ENCODE data around the gene AARS2. TPM values are rescaled to one million over a fixed set of nuclear protein-coding genes. Genes with fewer than 3 reads are reported as not detected.
"Not testable (repeated sequence)": the region's sequence is repeated elsewhere in the genome, so short reads cannot be mapped to it uniquely, and the experiment has no call there.

The AARS2 gene
- total RNA-seq, 1 experiment from 2014 or later: 11.4 TPM

- no peak for DNase-seq (ENCODE audit: low read depth in 1 of 2, low spot score in 2 of 2)
Observed at GRCh38 chr6:44339763-44340625, 26.8 kb upstream of the AARS2 start.

DNA sequence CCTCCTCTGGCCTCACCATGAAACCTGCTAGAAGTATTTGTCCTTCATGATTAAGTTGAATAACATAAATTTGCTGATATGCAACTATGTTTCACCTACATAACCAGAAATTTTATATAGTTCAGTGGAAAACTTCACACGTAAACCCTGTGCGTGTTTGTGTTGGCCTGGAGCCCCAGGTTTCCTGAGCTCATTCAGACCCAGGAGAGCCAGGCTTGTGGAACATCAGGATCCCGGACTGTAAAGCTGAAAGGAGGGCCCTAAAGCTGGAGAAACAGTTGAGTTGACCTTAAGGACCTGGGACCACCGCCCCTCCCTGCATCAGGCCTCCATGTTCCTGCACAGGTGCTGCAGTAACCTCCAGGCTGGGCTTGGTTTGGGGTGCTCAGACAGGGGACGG, 26.2 kb upstream of the AARS2 start:
- DNase-seq (ENCODE audit: low read depth in 1 of 2, low spot score in 2 of 2): no peak
- Histone ChIP-seq H3K4me3 (no peak overlapping the region), H3K27me3 (replicated peaks) (peaks cover 30% of the 10 kb centered on the region), H3K27ac (no peak overlapping the region), H3K9me3 (replicated peaks) (no peaks in the 10 kb centered on the region), H3K4me1 (replicated peaks) (no peaks in the 10 kb centered on the region), H3K36me3 (no peaks in the 10 kb centered on the region)

More at GRCh38 chr6:44339763-44340625, 26.8 kb upstream of the AARS2 start:
- H3K4me3 ChIP-seq: no peak overlapping the region
- H3K27ac ChIP-seq: no peak overlapping the region
- H3K9me3 ChIP-seq (replicated peaks): no peaks in the 10 kb centered on the region
- H3K4me1 ChIP-seq (replicated peaks): no peaks in the 10 kb centered on the region
- H3K27me3 ChIP-seq (replicated peaks): peaks cover 36% of the 10 kb centered on the region
- H3K36me3 ChIP-seq: no peaks in the 10 kb centered on the region

GRCh38 chr6:44338228-44339122, 25.3 kb upstream of the AARS2 start:
- Histone ChIP-seq H3K9me3 (replicated peaks) (no peaks in the 10 kb centered on the region), H3K36me3 (no peaks in the 10 kb centered on the region), H3K27ac (no peak overlapping the region), H3K27me3 (replicated peaks) (peaks cover 24% of the 10 kb centered on the region), H3K4me3 (no peak overlapping the region), H3K4me1 (replicated peaks) (no peaks in the 10 kb centered on the region)
- peak; percentile 51 to 57 for DNase-seq (ENCODE audit: low read depth in 1 of 2, low spot score in 2 of 2)

DNA sequence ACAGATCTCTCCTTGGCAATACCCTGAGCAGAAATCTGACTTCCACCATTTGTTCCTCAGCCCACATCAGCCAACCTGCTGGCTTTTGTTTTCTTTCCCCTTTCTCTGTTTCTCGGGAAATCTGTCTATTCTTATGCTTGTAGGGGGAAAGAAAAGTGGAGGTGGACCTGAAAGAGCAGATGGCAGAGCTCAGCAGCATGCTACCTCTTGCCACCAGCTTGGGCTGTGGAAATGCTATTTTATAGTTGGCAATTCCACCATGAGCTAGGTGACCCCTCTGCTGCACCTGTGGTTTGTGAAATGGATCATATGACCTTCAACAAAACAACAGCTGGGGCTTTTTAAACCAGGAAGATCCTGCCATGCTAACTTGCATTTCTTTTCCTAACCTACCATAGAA, 22.5 kb upstream of the AARS2 start:
- Histone ChIP-seq H3K27ac (no peak overlapping the region), H3K9me3 (replicated peaks) (no peaks in the 10 kb centered on the region), H3K27me3 (replicated peaks) (peaks cover 23% of the 10 kb centered on the region)

DNA sequence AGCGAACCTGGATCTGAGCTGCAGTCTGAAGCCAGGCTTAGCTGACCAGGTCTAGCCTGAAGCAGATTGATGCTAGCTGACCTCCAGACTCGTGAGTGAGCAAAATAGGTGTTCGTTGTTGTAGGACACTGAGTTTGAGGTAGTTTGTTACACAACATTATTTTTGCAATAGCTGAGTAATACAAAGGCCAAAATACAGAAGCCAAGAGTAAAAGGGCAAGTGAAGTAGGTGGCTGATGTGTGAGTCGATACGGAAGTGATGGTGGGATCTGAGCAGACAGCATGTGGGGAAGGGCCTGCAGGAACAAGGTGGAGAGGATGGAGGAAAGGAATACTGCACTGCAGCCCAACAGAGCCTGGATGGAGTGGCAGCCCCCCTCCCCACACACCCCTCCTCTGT, 20.8 kb upstream of the AARS2 start:
- no peak overlapping the region for H3K27ac ChIP-seq
- peaks cover 40% of the 10 kb centered on the region for H3K27me3 ChIP-seq (replicated peaks)
- H3K36me3 ChIP-seq: no peaks in the 10 kb centered on the region
- H3K4me1 ChIP-seq (replicated peaks): no peaks in the 10 kb centered on the region
- H3K9me3 ChIP-seq (replicated peaks): no peaks in the 10 kb centered on the region
- H3K4me3 ChIP-seq: no peak overlapping the region
- no peak for DNase-seq (ENCODE audit: low read depth in 1 of 2, low spot score in 2 of 2)

More for the DNA sequence above, 22.5 kb upstream of the AARS2 start:
- DNase-seq (ENCODE audit: low read depth in 1 of 2, low spot score in 2 of 2): no peak
- Histone ChIP-seq H3K36me3 (no peaks in the 10 kb centered on the region), H3K4me3 (no peak overlapping the region), H3K4me1 (replicated peaks) (no peaks in the 10 kb centered on the region)

- no peaks in the 10 kb centered on the region for H3K4me1 ChIP-seq (replicated peaks)
- H3K27me3 ChIP-seq (replicated peaks): peaks cover 43% of the 10 kb centered on the region
- H3K9me3 ChIP-seq (replicated peaks): no peaks in the 10 kb centered on the region
- no peaks in the 10 kb centered on the region for H3K36me3 ChIP-seq
- no peak overlapping the region for H3K27ac ChIP-seq
- no peak overlapping the region for H3K4me3 ChIP-seq
- no peak for DNase-seq (ENCODE audit: low read depth in 1 of 2, low spot score in 2 of 2)
Observed at GRCh38 chr6:44333273-44333919, 20.2 kb upstream of the AARS2 start.

DNA sequence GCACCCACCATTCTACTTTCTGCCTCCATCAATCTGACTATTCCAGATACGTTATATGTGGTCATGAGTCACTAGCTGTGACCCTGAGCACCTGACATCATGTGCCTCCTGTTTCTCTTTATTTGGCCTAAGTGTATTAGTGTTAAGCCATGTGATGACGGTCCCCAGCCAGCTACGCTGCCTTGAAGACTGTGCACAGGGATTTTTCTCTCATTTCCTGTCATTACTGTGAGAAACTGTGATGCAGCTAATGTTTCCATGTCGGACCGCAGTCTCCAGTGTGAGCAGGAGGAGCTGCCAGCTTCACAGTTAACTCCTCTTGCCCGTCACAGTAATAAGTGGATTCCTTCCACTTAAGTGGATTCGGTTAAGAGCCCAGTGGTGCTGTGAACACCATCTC, 19.4 kb upstream of the AARS2 start:
- H3K4me1 ChIP-seq (replicated peaks): no peaks in the 10 kb centered on the region
- no peak overlapping the region for H3K27ac ChIP-seq
- H3K27me3 ChIP-seq (replicated peaks): peaks cover 43% of the 10 kb centered on the region
- no peak overlapping the region for H3K4me3 ChIP-seq
- H3K36me3 ChIP-seq: no peaks in the 10 kb centered on the region
- H3K9me3 ChIP-seq (replicated peaks): no peaks in the 10 kb centered on the region
- no peak for DNase-seq (ENCODE audit: low read depth in 1 of 2, low spot score in 2 of 2)

GRCh38 chr6:44329858-44330257, 16.7 kb upstream of the AARS2 start:
- no peak overlapping the region for H3K4me3 ChIP-seq
- H3K4me1 ChIP-seq (replicated peaks): no peaks in the 10 kb centered on the region
- no peaks in the 10 kb centered on the region for H3K36me3 ChIP-seq
- no peak for DNase-seq (ENCODE audit: low read depth in 1 of 2, low spot score in 2 of 2)
- H3K27me3 ChIP-seq (replicated peaks): peaks cover 35% of the 10 kb centered on the region
- no peak overlapping the region for H3K27ac ChIP-seq
- H3K9me3 ChIP-seq (replicated peaks): no peaks in the 10 kb centered on the region

- H3K36me3 ChIP-seq; H3K27ac ChIP-seq; DNase-seq (ENCODE audit: low read depth in 1 of 2, low spot score in 2 of 2); H3K4me3 ChIP-seq; H3K4me1 ChIP-seq (replicated peaks); H3K9me3 ChIP-seq (replicated peaks): not testable (repeated sequence)
- H3K27me3 ChIP-seq (replicated peaks): peaks cover 35% of the 10 kb centered on the region
Observed at GRCh38 chr6:44328203-44328602, 15.1 kb upstream of the AARS2 start.

DNA sequence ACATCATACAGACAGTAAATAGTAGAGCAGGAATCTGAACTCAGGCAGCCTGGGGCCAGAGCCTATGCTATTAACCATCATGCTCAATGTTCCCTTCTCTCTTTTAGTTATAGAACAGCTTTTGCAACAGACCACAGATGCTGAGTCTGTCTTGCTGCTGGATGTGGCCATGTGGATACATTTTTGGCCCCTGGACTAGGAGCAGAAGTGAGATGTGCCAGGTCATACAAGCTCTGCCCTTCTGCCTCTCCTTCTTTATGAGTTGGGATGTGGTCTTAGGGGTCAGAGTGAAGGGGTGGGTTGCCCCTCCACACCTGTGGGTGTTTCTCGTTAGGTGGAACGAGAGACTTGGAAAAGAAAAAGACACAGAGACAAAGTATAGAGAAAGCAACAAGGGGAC, 14.6 kb upstream of the AARS2 start:
- Histone ChIP-seq H3K36me3 (no peaks in the 10 kb centered on the region), H3K9me3 (replicated peaks) (no peaks in the 10 kb centered on the region), H3K4me3 (no peak overlapping the region), H3K27ac (no peak overlapping the region), H3K27me3 (replicated peaks) (peaks cover 35% of the 10 kb centered on the region), H3K4me1 (replicated peaks) (no peaks in the 10 kb centered on the region)
- DNase-seq (ENCODE audit: low read depth in 1 of 2, low spot score in 2 of 2): no peak

GRCh38 chr6:44327096-44327495, 13.9 kb upstream of the AARS2 start:
- peaks cover 34% of the 10 kb centered on the region for H3K27me3 ChIP-seq (replicated peaks)
- no peaks in the 10 kb centered on the region for H3K4me1 ChIP-seq (replicated peaks)
- no peaks in the 10 kb centered on the region for H3K9me3 ChIP-seq (replicated peaks)
- H3K27ac ChIP-seq: no peak overlapping the region
- no peaks in the 10 kb centered on the region for H3K36me3 ChIP-seq
- DNase-seq (ENCODE audit: low read depth in 1 of 2, low spot score in 2 of 2): no peak
- no peak overlapping the region for H3K4me3 ChIP-seq

GRCh38 chr6:44321210-44321609, 8.1 kb upstream of the AARS2 start:
- Histone ChIP-seq H3K4me3 (no peak overlapping the region), H3K27me3 (replicated peaks) (peaks cover 48% of the 10 kb centered on the region), H3K36me3 (no peaks in the 10 kb centered on the region), H3K27ac (no peak overlapping the region), H3K9me3 (replicated peaks) (no peaks in the 10 kb centered on the region), H3K4me1 (replicated peaks) (no peaks in the 10 kb centered on the region)
- DNase-seq (ENCODE audit: low read depth in 1 of 2, low spot score in 2 of 2): no peak

DNA sequence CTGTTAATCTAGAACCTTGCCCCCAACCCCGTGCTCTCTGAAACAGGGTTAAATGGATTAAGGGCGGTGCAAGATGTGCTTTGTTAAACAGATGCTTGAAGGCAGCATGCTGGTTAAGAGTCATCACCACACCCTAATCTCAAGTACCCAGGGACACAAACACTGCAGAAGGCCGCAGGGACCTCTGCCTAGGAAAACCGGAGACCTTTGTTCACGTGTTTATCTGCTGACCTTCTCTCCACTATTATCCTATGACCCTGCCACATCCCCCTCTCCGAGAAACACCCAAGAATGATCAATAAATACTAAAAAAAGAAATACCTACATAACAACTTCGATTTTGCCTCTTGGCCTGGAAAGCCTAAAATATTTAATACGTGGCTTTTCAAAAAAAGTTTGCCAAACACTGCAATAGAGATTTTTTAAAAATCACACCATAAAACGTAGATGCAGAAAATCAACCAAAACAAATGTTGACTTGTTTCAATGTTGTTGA, 4.0 kb upstream of the AARS2 start:
- not testable (repeated sequence) for H3K36me3 ChIP-seq; H3K4me1 ChIP-seq (replicated peaks); H3K4me3 ChIP-seq; H3K27ac ChIP-seq; DNase-seq (ENCODE audit: low read depth in 1 of 2, low spot score in 2 of 2); H3K9me3 ChIP-seq (replicated peaks)
- peaks cover 44% of the 10 kb centered on the region for H3K27me3 ChIP-seq (replicated peaks)

Measured in SJSA1 (cell line).